HG03280 (cell line): Measurements from ENCODE around the gene SEMA3G.

Source experiments
- ATAC-seq: cut with Tn5 transposase; IDR thresholded peaks from one replicate; pipeline ENCODE4 v1.9.1; 2021; ENCODE audit warnings: mild to moderate bottlenecking, moderate library complexity; ENCODE audit not compliant: unreplicated experiment

SEMA3G gene

GRCh38 chr3:52422669-52423068 lies 22.2 kb downstream of the SEMA3G start:
- ATAC-seq: no peak

- ATAC-seq: no peak
Observed at GRCh38 chr3:52420388-52420787, 24.5 kb downstream of the SEMA3G start.

- no peak for ATAC-seq
Observed at GRCh38 chr3:52415800-52416199, 29.1 kb downstream of the SEMA3G start.

- no peak for ATAC-seq
Observed at GRCh38 chr3:52408466-52408865, 36.4 kb downstream of the SEMA3G start.

GRCh38 chr3:52407779-52408178 lies 37.1 kb downstream of the SEMA3G start:
- ATAC-seq: no peak

- no peak for ATAC-seq
Observed at GRCh38 chr3:52406791-52407510, 38.0 kb downstream of the SEMA3G start.

- ATAC-seq: no peak
Observed at GRCh38 chr3:52406231-52406661, 38.7 kb downstream of the SEMA3G start.

- no peak for ATAC-seq
Observed at GRCh38 chr3:52405601-52406110, 39.2 kb downstream of the SEMA3G start.

- no peak for ATAC-seq
Observed at GRCh38 chr3:52405066-52405465, 39.8 kb downstream of the SEMA3G start.

GRCh38 chr3:52404391-52404790 lies 40.5 kb downstream of the SEMA3G start:
- no peak for ATAC-seq

- no peak for ATAC-seq
Observed at GRCh38 chr3:52403955-52404354, 40.9 kb downstream of the SEMA3G start.

- ATAC-seq: no peak
Observed at GRCh38 chr3:52403271-52403841, 41.5 kb downstream of the SEMA3G start.

- no peak for ATAC-seq
Observed at GRCh38 chr3:52402706-52403270, 42.1 kb downstream of the SEMA3G start.

- no peak for ATAC-seq
Observed at GRCh38 chr3:52402101-52402521, 42.8 kb downstream of the SEMA3G start.

- no peak for ATAC-seq
Observed at GRCh38 chr3:52401551-52401950, 43.4 kb downstream of the SEMA3G start.

- ATAC-seq: no peak
Observed at GRCh38 chr3:52401021-52401420, 43.9 kb downstream of the SEMA3G start.

GRCh38 chr3:52400275-52400793 lies 44.6 kb downstream of the SEMA3G start:
- no peak for ATAC-seq

GRCh38 chr3:52399593-52399992 lies 45.3 kb downstream of the SEMA3G start:
- no peak for ATAC-seq

- ATAC-seq: no peak
Observed at GRCh38 chr3:52399131-52399530, 45.8 kb downstream of the SEMA3G start.

- no peak for ATAC-seq
Observed at GRCh38 chr3:52398670-52399081, 46.2 kb downstream of the SEMA3G start.

- no peak for ATAC-seq
Observed at GRCh38 chr3:52397676-52398399, 47.1 kb downstream of the SEMA3G start.
